ENCODE results near the gene TBPL2.
"Not testable (repeated sequence)": the region's sequence is repeated elsewhere in the genome, so short reads cannot be mapped to it uniquely, and the experiment has no call there.

Gene TBPL2

DNA sequence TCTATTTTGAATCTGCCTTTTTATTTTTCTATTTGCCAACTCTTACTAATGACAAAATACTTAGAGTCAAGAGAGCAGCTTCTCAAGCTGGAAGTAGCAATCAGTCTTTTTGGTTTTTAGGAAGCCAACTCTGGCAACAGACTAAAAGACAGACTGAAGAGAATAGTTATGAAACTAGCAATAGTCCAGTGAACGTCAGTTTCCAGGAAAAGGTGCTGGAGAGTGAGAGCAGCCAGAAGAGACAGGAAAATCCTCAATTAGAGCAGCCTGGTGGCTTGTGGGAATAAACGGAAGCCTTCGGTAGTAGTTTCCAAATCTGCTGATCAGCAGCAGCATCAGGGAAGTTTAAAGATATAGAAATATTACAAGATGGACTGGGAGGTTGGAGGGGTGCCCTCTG is 55.9 kb downstream of the TBPL2 start:
- H3K4me3 ChIP-seq (ENCODE audit: low read depth, low read length), result no peak overlapping the region
- TF ChIP-seq, protein P1, sequence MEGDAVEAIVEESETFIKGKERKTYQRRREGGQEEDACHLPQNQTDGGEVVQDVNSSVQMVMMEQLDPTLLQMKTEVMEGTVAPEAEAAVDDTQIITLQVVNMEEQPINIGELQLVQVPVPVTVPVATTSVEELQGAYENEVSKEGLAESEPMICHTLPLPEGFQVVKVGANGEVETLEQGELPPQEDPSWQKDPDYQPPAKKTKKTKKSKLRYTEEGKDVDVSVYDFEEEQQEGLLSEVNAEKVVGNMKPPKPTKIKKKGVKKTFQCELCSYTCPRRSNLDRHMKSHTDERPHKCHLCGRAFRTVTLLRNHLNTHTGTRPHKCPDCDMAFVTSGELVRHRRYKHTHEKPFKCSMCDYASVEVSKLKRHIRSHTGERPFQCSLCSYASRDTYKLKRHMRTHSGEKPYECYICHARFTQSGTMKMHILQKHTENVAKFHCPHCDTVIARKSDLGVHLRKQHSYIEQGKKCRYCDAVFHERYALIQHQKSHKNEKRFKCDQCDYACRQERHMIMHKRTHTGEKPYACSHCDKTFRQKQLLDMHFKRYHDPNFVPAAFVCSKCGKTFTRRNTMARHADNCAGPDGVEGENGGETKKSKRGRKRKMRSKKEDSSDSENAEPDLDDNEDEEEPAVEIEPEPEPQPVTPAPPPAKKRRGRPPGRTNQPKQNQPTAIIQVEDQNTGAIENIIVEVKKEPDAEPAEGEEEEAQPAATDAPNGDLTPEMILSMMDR (IDR thresholded peaks at IDR 0.05; ENCODE audit: low read depth, low read length), result no peak
- in situ Hi-C loops (cut with HindIII; ENCODE audit: low sequenced_read_pairs), result no loop called here
- no peak for DNase-seq (ENCODE audit: low read depth, low spot score)

GRCh38 chr14:55383541-55384140 is 56.8 kb downstream of the TBPL2 start:
- TF ChIP-seq, protein P1 (IDR thresholded peaks at IDR 0.05; ENCODE audit: low read depth, low read length), result no peak
- H3K4me3 ChIP-seq (ENCODE audit: low read depth, low read length), result no peak overlapping the region
- DNase-seq (ENCODE audit: low read depth, low spot score), result no peak
- in situ Hi-C loops (cut with HindIII; ENCODE audit: low sequenced_read_pairs), result no loop called here

DNA sequence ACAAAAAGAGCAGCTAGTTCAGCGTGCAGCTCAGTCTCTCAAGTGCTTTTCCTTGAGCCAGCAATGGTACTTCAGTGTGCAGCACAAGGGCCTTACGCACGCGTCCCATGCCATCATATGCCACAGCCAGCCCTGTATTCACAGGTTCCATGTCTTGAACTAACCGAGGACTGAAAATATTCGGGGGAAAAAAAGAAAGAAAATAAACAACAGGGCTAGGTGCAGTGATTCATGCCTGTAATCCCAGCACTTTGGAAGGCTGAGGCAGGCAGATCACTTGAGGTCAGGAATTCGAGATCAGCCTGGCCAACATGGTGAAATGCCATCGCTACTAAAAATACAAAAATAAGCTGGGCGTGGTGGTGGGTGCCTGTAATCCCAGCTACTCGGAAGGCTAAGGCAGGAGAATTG is 57.4 kb downstream of the TBPL2 start:
- H3K4me3 ChIP-seq (ENCODE audit: low read depth, low read length); in situ Hi-C loops (cut with HindIII; ENCODE audit: low sequenced_read_pairs): not testable (repeated sequence)
- DNase-seq (ENCODE audit: low read depth, low spot score), result peak; percentile 31

DNA sequence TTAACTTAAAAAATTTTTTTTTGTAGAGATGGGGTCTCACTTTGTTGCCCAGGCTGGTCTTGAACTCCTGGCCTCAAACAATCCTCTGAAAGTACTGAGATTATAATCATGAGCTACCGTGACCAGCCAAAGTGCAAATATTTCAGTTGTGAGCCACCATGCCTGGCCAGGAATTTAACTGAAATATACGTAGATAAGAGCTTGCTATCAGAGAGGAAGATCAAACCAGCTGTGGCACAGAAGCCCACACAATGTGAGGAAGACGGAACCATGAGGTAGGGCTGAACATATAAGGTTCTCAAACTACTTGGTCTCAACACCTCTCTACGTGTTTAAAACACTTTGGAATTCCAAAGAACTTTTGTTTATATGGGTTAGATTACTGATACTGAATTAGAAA is 57.9 kb downstream of the TBPL2 start:
- DNase-seq (ENCODE audit: low read depth, low spot score), result no peak
- no peak overlapping the region for H3K4me3 ChIP-seq (ENCODE audit: low read depth, low read length)
- in situ Hi-C loops (cut with HindIII; ENCODE audit: low sequenced_read_pairs), result no loop called here
- TF ChIP-seq, protein P1 (IDR thresholded peaks at IDR 0.05; ENCODE audit: low read depth, low read length), result no peak

GRCh38 chr14:55381561-55381960 is 58.9 kb downstream of the TBPL2 start:
- no peak overlapping the region for H3K4me3 ChIP-seq (ENCODE audit: low read depth, low read length)
- no peak for DNase-seq (ENCODE audit: low read depth, low spot score)
- TF ChIP-seq, protein P1 (IDR thresholded peaks at IDR 0.05; ENCODE audit: low read depth, low read length), result no peak
- in situ Hi-C loops (cut with HindIII; ENCODE audit: low sequenced_read_pairs), result no loop called here

DNA sequence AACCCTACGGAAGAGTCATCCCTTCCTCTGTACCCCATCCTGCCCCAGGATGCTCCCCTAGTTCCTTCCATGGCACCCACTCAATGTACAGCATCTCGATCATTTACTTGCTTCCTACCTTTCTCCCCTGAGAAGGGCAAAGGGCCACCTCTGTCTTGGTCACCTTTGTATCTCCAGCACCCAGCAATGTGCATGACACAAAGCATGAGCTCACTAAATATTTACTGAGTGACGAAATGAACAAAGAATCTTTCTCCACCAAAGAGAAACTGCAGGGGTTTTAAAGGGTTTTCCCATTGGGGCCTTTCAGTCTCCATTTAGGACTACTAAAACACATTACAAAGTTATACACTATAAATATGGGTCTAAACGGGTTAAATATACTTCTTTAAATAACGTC is 59.4 kb downstream of the TBPL2 start:
- in situ Hi-C loops (cut with HindIII; ENCODE audit: low sequenced_read_pairs), result no loop called here
- TF ChIP-seq, protein P1 (IDR thresholded peaks at IDR 0.05; ENCODE audit: low read depth, low read length), result no peak
- DNase-seq (ENCODE audit: low read depth, low spot score), result no peak
- H3K4me3 ChIP-seq (ENCODE audit: low read depth, low read length), result no peak overlapping the region

DNA sequence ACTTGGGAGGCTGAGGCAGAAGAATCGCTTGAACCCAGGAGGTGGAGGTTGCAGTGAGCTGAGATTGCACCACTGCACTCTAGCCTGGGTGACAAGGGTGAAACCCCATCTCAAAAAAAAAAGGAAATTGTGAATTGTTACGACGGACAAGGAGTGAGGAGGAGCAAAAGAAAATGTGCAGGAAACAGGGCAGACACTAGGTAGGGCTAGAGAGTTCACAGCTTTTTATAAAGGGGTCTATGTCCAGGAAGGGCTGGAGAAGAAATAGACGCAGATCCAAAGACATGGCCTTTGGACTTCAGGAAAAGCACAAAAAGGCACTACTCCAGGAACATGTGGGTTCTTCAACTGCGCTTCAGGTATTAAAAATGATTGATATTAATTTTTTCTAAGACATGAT is 63.2 kb downstream of the TBPL2 start:
- TF ChIP-seq, protein P1 (IDR thresholded peaks at IDR 0.05; ENCODE audit: low read depth, low read length), result no peak
- no peak for DNase-seq (ENCODE audit: low read depth, low spot score)
- in situ Hi-C loops (cut with HindIII; ENCODE audit: low sequenced_read_pairs), result no loop called here
- no peak overlapping the region for H3K4me3 ChIP-seq (ENCODE audit: low read depth, low read length)

Measured in astrocyte of the spinal cord (primary cell).